OCI-LY7 (cell line): Measurements from ENCODE around the gene NUDT8. TPM values are rescaled to one million over a fixed set of nuclear protein-coding genes. Genes with fewer than 3 reads are reported as not detected.

Experiments used
- BruUV-seq: library from RNA; stranded (reverse); fragments of 400-500 nt; replicated peaks from 2 replicates; lab custom pipeline; 2021; lab: Mats Ljungman, UMichigan
- CTCF ChIA-PET: fragments of 300-600 bp; sonication (Branson Sonifier 250); formaldehyde crosslinking; loops from one replicate; lab custom pipeline; 2022; ENCODE audit warnings: antibody characterized with exemption; ENCODE audit not compliant: unreplicated experiment; lab: Charles Lee
- POLR2A ChIA-PET: fragments of 300-600 bp; sonication (Branson Sonifier 250); formaldehyde crosslinking; loops from one replicate; lab custom pipeline; 2022; ENCODE audit warnings: antibody characterized with exemption; lab: Charles Lee
- DNase-seq: peaks from one replicate; pipeline ENCODE4 v3.0.0-alpha.2; 2015; ENCODE audit warnings: low spot score
- H2AFZ ChIP-seq: fragments of 200-600 bp; sonication (generic), shearing (Covaris generic); 2 replicates; pipeline ENCODE4 v1.6.1; 2014; ENCODE audit warnings: mild to moderate bottlenecking, antibody characterized with exemption, low read length, moderate library complexity
- H3K27ac ChIP-seq: fragments of 200-600 bp; sonication (generic); 2 replicates; pipeline ENCODE4 v1.5.1; 2014; ENCODE audit warnings: mixed run types, low read depth, mild to moderate bottlenecking, moderate library complexity, low read length, inconsistent platforms; ENCODE audit not compliant: poor library complexity, severe bottlenecking
- H3K36me3 ChIP-seq: fragments of 200-600 bp; sonication (generic); 2 replicates; pipeline ENCODE4 v1.6.1; 2014; ENCODE audit warnings: mild to moderate bottlenecking, antibody characterized with exemption, low read length, moderate library complexity, mixed read lengths; ENCODE audit not compliant: insufficient read depth
- H3K4me1 ChIP-seq: fragments of 200-600 bp; sonication (generic); 2 replicates; pipeline ENCODE4 v1.5.1; 2014; ENCODE audit warnings: mild to moderate bottlenecking, low read length; ENCODE audit not compliant: insufficient read depth, poor library complexity, severe bottlenecking
- H3K4me2 ChIP-seq: fragments of 200-600 bp; sonication (generic); 2 replicates; pipeline ENCODE4 v1.6.1; 2014; ENCODE audit warnings: mild to moderate bottlenecking, low read length
- H3K4me3 ChIP-seq: fragments of 200-600 bp; sonication (generic); 2 replicates; pipeline ENCODE4 v1.5.1; 2014; ENCODE audit warnings: mild to moderate bottlenecking, low read depth, low read length; ENCODE audit not compliant: poor library complexity, severe bottlenecking
- H3K79me2 ChIP-seq: fragments of 200-600 bp; sonication (generic); 2 replicates; pipeline ENCODE4 v1.6.1; 2016; ENCODE audit warnings: low read depth, mild to moderate bottlenecking, low read length, moderate library complexity, mixed read lengths; ENCODE audit not compliant: insufficient read depth
- H3K9me2 ChIP-seq: fragments of 200-600 bp; sonication (generic); 2 replicates; pipeline ENCODE4 v1.6.1; 2016; ENCODE audit warnings: mild to moderate bottlenecking, low read length, mixed read lengths; ENCODE audit not compliant: insufficient read depth
- H3K9me3 ChIP-seq: fragments of 200-600 bp; sonication (generic); 2 replicates; pipeline ENCODE4 v1.6.1; 2014; ENCODE audit warnings: mild to moderate bottlenecking, mixed run types, low read length, mixed read lengths
- H4K20me1 ChIP-seq: fragments of 200-600 bp; sonication (generic); 2 replicates; pipeline ENCODE4 v1.6.1; 2014; ENCODE audit warnings: mild to moderate bottlenecking, antibody characterized with exemption, low read length, moderate library complexity, mixed read lengths; ENCODE audit not compliant: insufficient read depth
- CTCF ChIP-seq: fragments of 200-600 bp; sonication (generic); conservative IDR thresholded peaks from 2 replicates; pipeline ENCODE4 v1.5.1; 2014; ENCODE audit warnings: mild to moderate bottlenecking, antibody characterized with exemption, low read length, moderate library complexity, mixed read lengths
- EZH2phosphoT487 ChIP-seq: fragments of 200-600 bp; sonication (generic); IDR thresholded peaks from 2 replicates; pipeline ENCODE4 v1.6.1; 2018; ENCODE audit warnings: low read depth, borderline replicate concordance, mild to moderate bottlenecking, mixed run types, antibody characterized with exemption, low read length, moderate library complexity, mixed read lengths
- intact Hi-C: fragments of 100-400 bp; cut with micrococcal nuclease; formaldehyde crosslinking; loops from one replicate; pipeline ENCODE4 v1.10.0; 2022; ENCODE audit not compliant: unreplicated experiment
- total RNA-seq, 2 experiments: library from RNA; depleted of rRNA in 1 of 2; stranded (reverse); fragments of >200 nt in 1 of 2; shearing (Covaris generic) in 1 of 2; gene quantifications; 2 replicates each; pipeline ENCODE4 v1.2.3, GENCODE V29; 2014 to 2022

NUDT8 gene
- total RNA-seq, 2 experiments from 2014 or later, result 20.4 to 35.4 TPM

DNA sequence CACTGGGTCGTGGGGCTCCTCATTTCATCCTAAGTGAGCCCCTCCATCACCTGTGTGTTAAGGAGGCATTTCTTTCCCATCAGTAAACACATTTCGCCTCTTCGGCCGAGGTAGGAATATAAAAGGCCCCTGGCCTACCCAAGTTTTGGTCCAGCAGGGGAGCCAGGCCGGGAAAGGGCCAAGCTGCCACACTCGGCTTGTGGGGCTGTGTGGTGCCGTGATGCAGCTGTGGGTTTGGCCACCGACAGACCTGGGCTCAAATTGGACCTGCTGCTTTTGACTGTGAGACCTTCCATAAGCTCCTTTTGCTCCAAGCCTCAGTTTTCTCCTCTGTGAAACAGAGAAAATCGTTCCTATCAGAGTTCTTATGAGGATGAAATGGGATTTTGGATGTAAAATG, 22.2 kb downstream of the NUDT8 start:
- ChIA-PET CTCF (no interaction called here), POLR2A (interaction anchor here (1.0 kb wide), 1 partner anchor 9 kb away, joined by 3 read pairs; no protein-coding TSS in a partner anchor)
- BruUV-seq, result no TSS peak
- TF ChIP-seq CTCF (no peak), EZH2phosphoT487 (no peak)
- Histone ChIP-seq H4K20me1 (no peaks in the 10 kb centered on the region; the same call in 1 of the 2 replicates), H3K36me3 (peaks cover 45% of the 10 kb centered on the region), H3K9me2 (no peaks in the 10 kb centered on the region), H3K27ac (peak overlapping the region; percentile 41), H3K4me3 (peak overlapping the region; percentile 98), H2AFZ (no peak overlapping the region), H3K79me2 (peaks cover 17% of the 10 kb centered on the region), H3K9me3 (peaks cover 5% of the 10 kb centered on the region; the same call in 1 of the 2 replicates), H3K4me2 (peak overlapping the region; percentile 99), H3K4me1 (peaks cover 21% of the 10 kb centered on the region)
- intact Hi-C loops, result loop anchor here (2.0 kb wide), 1 partner anchor 25 kb away; the partner anchor contains the start of gene GSTP1
- no peak for DNase-seq

GRCh38 chr11:67606492-67607295, 23.0 kb downstream of the NUDT8 start, which contains the start of gene NDUFV1:
Gene NDUFV1 (plus strand): TSS chr11:67606936. CDS start chr11:67607005, 69 bp downstream.
- CTCF ChIA-PET, result no interaction called here
- peak within 1 kb of the TSS; percentile 41 for H3K27ac ChIP-seq
- H3K4me1 ChIP-seq, result peaks cover 23% of the 10 kb centered on the region
- peaks cover 8% of the 10 kb centered on the region; the same call in 1 of the 2 replicates for H3K9me3 ChIP-seq
- no peak for TF ChIP-seq EZH2phosphoT487
- peak; percentile 61 for TF ChIP-seq CTCF
- peaks cover 37% of the 10 kb centered on the region for H3K36me3 ChIP-seq
- POLR2A ChIA-PET, result no interaction called here
- intact Hi-C loops, result loop anchor here (1.0 to 2.0 kb wide), 2 partner anchors 18 to 24 kb away; partner anchors contain the start of gene GSTP1
- H3K4me2 ChIP-seq, result peak within 1 kb of the TSS; percentile 99
- peak; percentile 98 for DNase-seq
- H3K79me2 ChIP-seq, result peaks cover 17% of the 10 kb centered on the region
- peak within 1 kb of the TSS; percentile 61 for H2AFZ ChIP-seq
- BruUV-seq, result no TSS peak
- H4K20me1 ChIP-seq, result no peaks in the 10 kb centered on the region; the same call in 1 of the 2 replicates
- peak within 1 kb of the TSS; percentile 98 for H3K4me3 ChIP-seq
- H3K9me2 ChIP-seq, result no peaks in the 10 kb centered on the region
